Stimulated activated CD8-positive, alpha-beta memory T cell treated with anti-CD3 and anti-CD28 coated beads, Interleukin-12 subunit alpha, Interleukin-12 subunit beta, amount 100 ng/mL, for 4 hours (primary cell): ENCODE measurements around the gene FNDC3B.

Source experiments
- DNase-seq: peaks from one replicate; pipeline ENCODE4 v3.0.0-alpha.2; 2020; ENCODE audit warnings: low read depth

The FNDC3B gene

GRCh38 chr3:172150913-172151650 lies 111.7 kb downstream of the FNDC3B start:
- no peak for DNase-seq

- no peak for DNase-seq
Observed at GRCh38 chr3:172151651-172152649, 112.6 kb downstream of the FNDC3B start.

- DNase-seq = no peak
Observed at GRCh38 chr3:172152874-172153273, 113.5 kb downstream of the FNDC3B start.

- DNase-seq = peak; percentile 37
Observed at GRCh38 chr3:172153335-172153861, 114.0 kb downstream of the FNDC3B start.

- no peak for DNase-seq
Observed at GRCh38 chr3:172154768-172155664, 115.6 kb downstream of the FNDC3B start.

- no peak for DNase-seq
Observed at GRCh38 chr3:172155897-172156585, 116.7 kb downstream of the FNDC3B start.

GRCh38 chr3:172156586-172156955 lies 117.2 kb downstream of the FNDC3B start:
- no peak for DNase-seq

GRCh38 chr3:172157564-172158258 lies 118.3 kb downstream of the FNDC3B start:
- DNase-seq = no peak

- no peak for DNase-seq
Observed at GRCh38 chr3:172158741-172159140, 119.4 kb downstream of the FNDC3B start.

- no peak for DNase-seq
Observed at GRCh38 chr3:172159376-172159775, 120.0 kb downstream of the FNDC3B start.

GRCh38 chr3:172159962-172160538 lies 120.7 kb downstream of the FNDC3B start:
- DNase-seq = no peak

GRCh38 chr3:172161133-172161789 lies 121.9 kb downstream of the FNDC3B start:
- DNase-seq = no peak

GRCh38 chr3:172161959-172162358 lies 122.6 kb downstream of the FNDC3B start:
- no peak for DNase-seq

- no peak for DNase-seq
Observed at GRCh38 chr3:172163320-172163719, 123.9 kb downstream of the FNDC3B start.

- no peak for DNase-seq
Observed at GRCh38 chr3:172164620-172165362, 125.4 kb downstream of the FNDC3B start.

GRCh38 chr3:172166261-172166660 lies 126.9 kb downstream of the FNDC3B start:
- no peak for DNase-seq

- DNase-seq = no peak
Observed at GRCh38 chr3:172166890-172167289, 127.5 kb downstream of the FNDC3B start.

- no peak for DNase-seq
Observed at GRCh38 chr3:172167892-172168648, 128.7 kb downstream of the FNDC3B start.
